ENCODE results near the gene TNFAIP8L3. TPM values are rescaled to one million over a fixed set of nuclear protein-coding genes. Genes with fewer than 3 reads are reported as not detected.

TNFAIP8L3 gene
- total RNA-seq, 1 experiment from 2014 or later, result 1.2 TPM

DNA sequence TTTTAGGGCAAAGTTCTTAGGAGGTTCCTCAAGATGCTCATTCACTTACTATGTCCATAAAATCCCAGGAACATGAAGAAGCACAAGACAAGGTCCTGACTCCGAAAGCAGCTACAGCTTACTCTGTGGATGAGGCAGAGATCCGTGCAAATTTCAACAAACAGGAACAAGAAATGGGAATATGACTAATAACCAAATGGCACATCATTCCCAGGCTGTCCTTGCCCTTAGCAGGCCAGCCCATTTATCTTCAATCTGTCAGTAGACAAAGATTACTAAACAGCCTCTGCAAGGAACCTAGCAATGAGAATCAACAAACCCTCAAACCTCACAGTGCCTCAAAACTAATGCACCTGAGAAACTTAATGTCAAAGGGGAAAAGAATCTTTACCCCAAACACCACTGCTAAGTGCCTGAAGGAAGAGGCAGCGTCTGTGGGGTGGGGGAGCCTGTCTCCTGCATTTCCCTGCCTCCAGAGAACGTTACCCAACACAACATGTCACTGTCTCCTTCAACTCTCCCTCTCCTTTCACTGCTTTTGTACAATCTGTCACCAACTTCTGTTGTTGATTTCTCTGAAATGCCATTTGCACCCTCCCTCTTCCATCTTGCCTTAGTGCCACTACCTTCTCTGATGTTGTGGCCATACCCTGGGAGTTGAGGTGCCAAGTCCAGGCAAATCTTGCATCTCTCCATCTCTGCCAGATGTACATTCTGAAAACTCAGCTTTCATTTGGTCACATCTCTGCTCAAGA is 4.8 kb downstream of the TNFAIP8L3 start:
- DNase-seq (ENCODE audit: low read depth), result peak; percentile 54

DNA sequence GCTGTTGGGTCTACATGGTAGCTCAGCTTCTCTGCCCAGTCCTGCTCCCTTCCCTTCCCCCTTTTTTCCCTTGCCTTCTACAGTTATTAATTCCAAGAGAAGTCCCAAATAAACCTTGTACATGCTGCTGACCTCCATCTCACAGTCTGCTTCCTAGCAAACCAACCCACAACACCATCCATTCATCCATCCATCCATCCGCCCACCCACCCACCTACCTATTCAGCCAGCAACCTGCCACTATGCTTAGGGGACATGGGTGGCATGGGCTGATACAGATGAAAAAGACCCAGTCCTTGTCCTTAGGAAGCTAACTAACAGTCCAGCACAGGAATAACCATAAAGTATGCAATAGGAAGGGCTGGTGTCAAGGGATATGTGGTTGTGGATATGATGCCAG is 5.7 kb downstream of the TNFAIP8L3 start:
- DNase-seq (ENCODE audit: low read depth), result no peak

- no peak for DNase-seq (ENCODE audit: low read depth)
Observed at GRCh38 chr15:51088585-51088984, 6.1 kb downstream of the TNFAIP8L3 start.

- DNase-seq (ENCODE audit: low read depth), result no peak
Observed at GRCh38 chr15:51087513-51087912, 7.2 kb downstream of the TNFAIP8L3 start.

- no peak for DNase-seq (ENCODE audit: low read depth)
Observed at GRCh38 chr15:51086409-51086808, 8.3 kb downstream of the TNFAIP8L3 start.

- DNase-seq (ENCODE audit: low read depth), result no peak
Observed at GRCh38 chr15:51085764-51086163, 8.9 kb downstream of the TNFAIP8L3 start.

- no peak for DNase-seq (ENCODE audit: low read depth)
Observed at GRCh38 chr15:51083641-51084166, 11.0 kb downstream of the TNFAIP8L3 start.

DNA sequence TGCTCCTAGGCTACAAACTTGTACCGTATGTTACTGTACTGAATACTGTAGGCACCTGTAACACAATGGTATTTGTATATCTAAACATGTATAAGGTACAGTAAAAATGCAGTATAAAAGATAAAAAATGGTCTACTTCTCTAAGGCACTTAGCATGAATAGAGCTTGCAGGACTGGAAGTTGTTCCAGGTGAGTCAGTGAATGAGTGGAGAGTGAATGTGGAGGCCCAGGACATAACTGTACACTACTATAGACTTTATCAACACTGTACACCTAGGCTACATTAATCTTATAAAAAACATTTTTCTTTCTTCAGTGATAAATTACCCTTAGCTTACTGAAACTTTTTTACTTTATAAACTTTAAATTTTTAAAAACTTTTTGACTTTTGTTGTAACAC is 12.5 kb downstream of the TNFAIP8L3 start:
- no peak for DNase-seq (ENCODE audit: low read depth)

GRCh38 chr15:51080286-51080685 is 14.4 kb downstream of the TNFAIP8L3 start:
- no peak for DNase-seq (ENCODE audit: low read depth)

- no peak for DNase-seq (ENCODE audit: low read depth)
Observed at GRCh38 chr15:51079226-51079625, 15.5 kb downstream of the TNFAIP8L3 start.

DNA sequence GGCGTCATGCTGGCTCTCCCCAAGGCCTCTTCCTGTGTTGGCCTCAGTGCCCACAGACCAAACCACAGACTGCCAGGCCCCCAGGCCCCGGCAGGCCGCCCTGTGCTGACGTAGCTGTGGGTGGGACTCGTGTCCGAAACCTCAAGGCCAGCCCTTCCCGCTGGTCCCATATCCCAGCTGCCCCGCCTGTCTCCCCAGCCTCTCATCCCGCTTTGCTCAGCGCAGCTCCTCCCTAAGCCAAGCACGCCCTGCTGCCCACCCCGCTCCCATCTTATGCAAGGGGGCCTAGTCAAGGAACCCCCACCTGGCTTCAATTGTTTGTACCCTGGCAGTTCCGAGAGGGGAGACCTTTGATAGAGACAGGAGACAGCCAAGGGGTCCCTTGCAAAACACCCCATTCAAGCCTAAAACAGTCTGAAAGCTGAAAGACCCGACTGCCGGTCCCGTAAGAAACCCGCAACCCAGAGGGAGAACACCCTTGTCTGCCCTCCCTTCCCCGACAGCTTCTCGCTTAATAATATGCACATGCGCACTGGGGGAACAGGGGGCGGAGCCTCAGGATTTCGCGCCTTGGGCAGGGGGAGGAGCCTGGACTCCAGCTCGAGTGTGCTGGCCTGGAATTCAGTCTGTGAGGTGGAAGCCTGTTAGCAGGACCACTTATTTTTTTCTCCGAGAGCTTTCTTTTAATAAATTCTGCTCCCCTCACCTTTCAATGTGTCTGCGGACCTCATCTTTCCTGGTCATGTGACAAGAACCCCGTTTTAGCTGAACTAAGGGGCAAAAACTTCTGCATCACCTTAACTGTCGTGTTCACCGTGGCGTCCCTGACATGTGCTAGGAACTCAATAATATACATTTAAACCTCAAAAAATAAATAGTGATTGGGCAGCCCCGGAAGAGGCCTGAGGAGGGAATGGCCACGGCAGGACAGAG is 17.2 kb downstream of the TNFAIP8L3 start:
- DNase-seq (ENCODE audit: low read depth), result peak; percentile 19

- no peak for DNase-seq (ENCODE audit: low read depth)
Observed at GRCh38 chr15:51076524-51077220, 18.0 kb downstream of the TNFAIP8L3 start.

DNA sequence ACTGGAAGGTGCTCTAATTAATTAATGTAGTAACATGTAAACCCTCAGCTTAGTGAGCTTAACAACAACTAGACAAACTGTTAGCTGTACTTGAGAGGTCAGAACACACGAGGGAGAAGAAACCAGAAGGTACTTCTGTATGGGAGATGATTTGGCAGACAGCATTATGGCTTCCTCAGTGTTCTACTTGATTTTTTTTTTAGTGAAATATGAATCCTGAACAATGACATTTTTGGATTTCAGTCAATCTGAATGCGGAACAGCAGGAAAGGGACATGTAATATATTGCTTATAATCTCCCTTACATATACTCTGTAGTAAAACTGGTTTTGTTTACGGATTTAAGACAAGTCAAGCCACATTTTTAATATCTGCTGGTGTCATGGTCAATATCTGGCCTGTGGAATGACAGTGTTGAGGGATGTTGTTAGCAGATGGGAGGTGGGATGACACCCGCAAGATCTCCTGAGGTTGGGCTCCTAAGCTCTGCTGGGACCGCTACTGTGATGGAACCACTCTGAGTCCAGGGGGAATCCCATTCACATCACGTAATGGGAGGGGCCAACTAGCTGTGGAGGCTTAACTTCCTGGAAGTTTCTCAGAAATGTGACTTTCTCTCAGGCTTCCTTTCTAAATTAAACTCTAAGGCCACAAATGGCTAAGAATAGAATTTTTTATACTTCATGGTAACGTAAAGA is 18.7 kb downstream of the TNFAIP8L3 start:
- DNase-seq (ENCODE audit: low read depth), result no peak

GRCh38 chr15:51075364-51075763 is 19.3 kb downstream of the TNFAIP8L3 start:
- no peak for DNase-seq (ENCODE audit: low read depth)

DNA sequence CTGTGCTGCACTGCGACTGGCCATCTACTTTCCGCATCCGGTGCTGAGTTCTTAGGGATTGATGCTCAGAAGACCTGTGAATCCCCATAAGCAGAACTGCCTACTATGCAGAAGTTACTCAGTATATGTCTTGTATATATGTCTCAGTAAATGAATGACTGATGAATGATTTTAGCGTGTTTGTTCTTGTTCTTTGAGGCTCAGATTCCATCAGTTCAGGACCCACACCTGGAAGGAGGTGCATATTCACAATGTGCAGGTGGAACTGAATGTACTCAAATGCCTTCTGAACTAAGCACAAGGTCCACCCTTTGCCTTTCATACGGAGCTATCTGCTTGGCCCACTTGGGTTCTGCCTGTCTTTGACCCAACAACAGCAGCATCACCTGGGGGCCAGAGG is 19.8 kb downstream of the TNFAIP8L3 start:
- no peak for DNase-seq (ENCODE audit: low read depth)

GRCh38 chr15:51071578-51071977 is 23.1 kb downstream of the TNFAIP8L3 start:
- no peak for DNase-seq (ENCODE audit: low read depth)

GRCh38 chr15:51069983-51070382 is 24.7 kb downstream of the TNFAIP8L3 start:
- DNase-seq (ENCODE audit: low read depth), result no peak

GRCh38 chr15:51067510-51067909 is 27.2 kb downstream of the TNFAIP8L3 start:
- DNase-seq (ENCODE audit: low read depth), result no peak

GRCh38 chr15:51065781-51066180 is 28.9 kb downstream of the TNFAIP8L3 start:
- no peak for DNase-seq (ENCODE audit: low read depth)

- no peak for DNase-seq (ENCODE audit: low read depth)
Observed at GRCh38 chr15:51065261-51065660, 29.4 kb downstream of the TNFAIP8L3 start.

- no peak for DNase-seq (ENCODE audit: low read depth)
Observed at GRCh38 chr15:51062736-51063135, 32.0 kb downstream of the TNFAIP8L3 start.

Data from M059J (cell line).